HG02588 (cell line): ENCODE data around the gene GCC1.
A peak's percentile ranks its signal among the peaks of the same experiment; 100 is the strongest.

Experiments used
- ATAC-seq: cut with Tn5 transposase; IDR thresholded peaks from one replicate; pipeline ENCODE4 v1.9.1; 2021; ENCODE audit warnings: mild to moderate bottlenecking, moderate library complexity; ENCODE audit not compliant: unreplicated experiment

The GCC1 gene

GRCh38 chr7:127585044-127585953 is at the start of gene GCC1:
GCC1 (minus strand) TSS chr7:127585596; CDS start chr7:127585182, 414 bp downstream.
- ATAC-seq = peak; percentile 74

DNA sequence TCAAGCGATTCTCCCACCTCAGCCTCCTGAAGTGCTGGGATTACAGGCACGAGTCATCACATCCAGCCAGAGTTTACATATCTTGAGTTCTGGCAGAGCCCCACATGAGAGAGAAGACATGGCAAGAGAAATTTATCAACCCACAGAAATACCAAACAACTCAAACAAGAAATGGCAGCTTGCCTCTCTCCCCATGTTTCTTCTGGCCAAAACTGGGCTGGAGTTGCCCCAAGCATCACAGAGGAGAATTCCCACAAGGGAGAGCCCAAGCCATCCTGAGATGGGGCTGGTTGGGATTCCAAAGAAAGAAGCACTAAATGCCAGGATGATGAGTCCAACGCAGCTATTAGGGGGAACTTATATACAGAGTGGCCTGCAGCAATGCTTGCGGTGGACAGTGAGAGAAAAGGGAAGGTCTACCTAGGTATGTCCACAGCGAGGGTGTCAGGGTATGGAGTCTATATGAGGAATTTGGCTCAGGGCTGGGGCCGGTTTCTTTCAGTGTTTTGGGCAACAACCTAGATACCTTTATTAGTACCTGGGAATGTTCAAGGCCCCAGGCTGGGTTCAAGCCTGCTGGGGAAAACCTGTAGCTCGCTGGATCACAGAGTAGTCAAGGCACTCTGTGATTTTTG is 47.0 kb upstream of the GCC1 start:
- no peak for ATAC-seq

DNA sequence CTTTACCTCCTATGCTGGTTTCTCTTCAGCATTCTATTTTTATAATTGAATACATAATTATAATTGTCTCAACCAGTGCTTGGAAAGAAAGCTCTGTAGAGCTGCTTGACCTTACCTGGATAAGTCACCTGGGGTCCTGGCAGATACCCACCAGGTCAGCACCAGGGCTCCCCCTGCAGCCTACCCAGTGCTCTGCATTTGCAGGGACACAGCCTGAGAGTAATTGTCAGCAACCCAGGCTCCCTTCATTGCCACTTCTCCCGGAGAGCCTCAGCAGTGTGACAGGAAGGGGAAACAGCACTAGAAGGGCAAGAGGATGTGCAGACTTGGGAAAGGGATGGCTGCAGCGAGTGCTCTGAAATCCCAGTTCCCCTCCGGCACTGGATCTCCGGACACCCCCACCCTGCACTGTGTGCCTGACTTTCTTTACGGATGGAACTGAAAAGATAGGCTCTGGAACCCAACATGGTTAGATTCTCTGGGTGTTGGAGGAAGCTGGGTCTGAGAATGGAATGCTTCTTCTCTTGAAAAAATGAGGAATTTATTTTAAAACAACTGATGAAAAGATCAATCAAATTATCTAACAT is 44.0 kb upstream of the GCC1 start:
- peak; percentile 51 for ATAC-seq

- ATAC-seq = no peak
Observed at GRCh38 chr7:127628445-127628844, 43.0 kb upstream of the GCC1 start.

DNA sequence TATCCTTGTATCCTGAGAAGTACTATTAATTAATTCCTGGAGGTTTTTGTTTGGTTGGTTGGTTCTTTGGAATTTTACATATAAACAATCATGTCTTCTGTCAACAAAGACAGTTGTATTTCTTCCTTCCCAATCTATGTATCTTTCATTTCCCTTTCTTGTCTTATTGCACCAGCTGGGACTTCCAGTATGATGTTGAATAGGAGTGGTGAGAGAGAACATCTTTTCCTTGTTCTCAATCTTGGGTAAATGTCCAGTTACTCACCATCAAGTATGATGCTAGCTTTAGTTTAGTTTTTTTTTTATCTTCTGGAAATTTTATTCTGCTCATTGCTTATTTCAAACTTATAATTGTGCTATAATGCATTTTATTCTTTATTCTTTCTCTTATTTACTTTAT is 39.9 kb upstream of the GCC1 start:
- ATAC-seq = no peak

DNA sequence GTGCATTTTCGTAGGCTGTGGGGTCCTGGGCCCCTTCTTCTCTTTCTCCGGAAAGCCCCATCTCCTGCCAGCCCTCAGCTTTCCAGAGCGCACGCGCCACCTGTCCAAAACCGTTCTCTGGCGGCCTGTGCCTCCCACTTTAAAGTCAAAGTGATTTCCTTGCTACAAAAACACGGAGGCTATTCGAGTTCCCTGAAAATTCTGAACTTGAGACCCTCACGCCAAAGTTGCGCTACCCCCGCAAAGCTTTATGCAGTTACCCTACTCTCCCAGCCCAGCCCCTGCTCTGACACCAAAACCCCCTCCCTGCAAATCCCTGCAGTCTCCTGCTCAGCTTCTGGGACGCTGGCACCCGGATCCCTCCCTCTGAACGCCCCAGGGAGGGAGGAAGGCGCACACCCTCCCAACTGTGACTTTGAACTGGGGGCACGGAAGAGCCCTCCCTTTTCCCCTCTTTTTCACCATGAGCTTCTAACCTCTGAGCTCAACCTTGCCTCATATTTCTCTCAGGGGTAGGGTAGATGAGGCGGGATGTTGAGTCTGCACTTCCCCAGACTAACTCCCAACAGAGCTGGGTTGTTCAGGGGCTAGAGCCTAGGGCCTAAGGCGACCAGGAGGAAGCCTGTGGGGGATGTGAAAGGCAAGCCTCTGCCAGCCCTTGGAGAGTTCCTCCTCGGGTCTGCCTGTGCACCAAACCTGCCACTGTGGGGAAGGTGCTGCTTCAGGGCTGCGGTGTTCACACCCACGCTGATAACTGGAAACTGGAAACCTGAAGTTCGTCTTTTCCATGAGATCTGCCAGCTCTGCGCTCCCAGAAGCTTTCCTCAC is 35.2 kb upstream of the GCC1 start:
- ATAC-seq = no peak

- ATAC-seq = no peak
Observed at GRCh38 chr7:127619681-127620405, 34.4 kb upstream of the GCC1 start.

DNA sequence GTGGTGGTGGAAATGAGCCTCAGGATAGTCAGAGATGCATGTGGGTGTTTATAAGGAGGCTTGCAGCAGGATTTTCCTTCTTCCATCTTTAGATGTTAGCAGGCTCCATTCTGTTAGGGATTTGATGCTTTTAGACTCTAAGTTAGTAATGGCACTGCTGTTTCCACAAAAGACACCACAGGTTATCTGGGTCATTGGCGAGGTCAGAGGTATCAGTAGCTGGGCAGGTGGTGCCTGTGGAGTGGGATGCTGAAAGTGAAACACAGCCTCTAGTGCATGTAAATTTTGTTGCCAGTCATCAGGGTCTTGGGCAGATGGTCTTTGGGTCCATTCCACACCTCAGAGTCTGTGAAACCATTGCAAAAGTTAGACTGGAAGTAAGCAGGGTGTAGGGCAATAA is 33.4 kb upstream of the GCC1 start:
- no peak for ATAC-seq

DNA sequence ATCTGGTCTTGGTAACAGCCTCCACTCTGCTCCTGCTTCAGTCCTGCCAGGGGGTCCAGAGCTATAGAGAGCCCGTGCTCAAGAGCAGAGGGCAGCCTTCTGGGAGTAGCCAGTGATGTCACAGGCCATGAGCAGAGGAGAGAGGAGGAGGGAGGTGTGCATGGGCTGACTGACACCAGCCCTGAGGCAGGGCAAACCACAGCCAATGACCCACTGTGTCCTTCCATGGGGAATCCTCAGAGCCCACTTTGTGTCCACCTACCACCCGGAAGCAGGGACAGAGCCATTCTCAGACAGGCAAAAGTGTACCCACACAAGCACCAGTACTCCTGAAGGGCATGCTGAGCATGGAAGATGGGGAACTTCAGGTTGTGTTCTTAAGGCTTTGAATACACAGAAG is 32.6 kb upstream of the GCC1 start, which contains the start of gene PAX4:
PAX4 (minus strand) TSS at position 101 of the 400 bp plus-strand sequence. CDS start 2,214 bp downstream, outside the sequence.
- ATAC-seq = no peak

GRCh38 chr7:127616724-127617123 is 31.3 kb upstream of the GCC1 start:
- no peak for ATAC-seq

- ATAC-seq = no peak
Observed at GRCh38 chr7:127612263-127612662, 26.9 kb upstream of the GCC1 start.

GRCh38 chr7:127609297-127609696 is 23.9 kb upstream of the GCC1 start:
- no peak for ATAC-seq

- ATAC-seq = no peak
Observed at GRCh38 chr7:127608446-127608845, 23.1 kb upstream of the GCC1 start.

- ATAC-seq = no peak
Observed at GRCh38 chr7:127600885-127601284, 15.5 kb upstream of the GCC1 start.

GRCh38 chr7:127598318-127598717 is 12.9 kb upstream of the GCC1 start:
- ATAC-seq = no peak

- ATAC-seq = no peak
Observed at GRCh38 chr7:127595737-127596136, 10.3 kb upstream of the GCC1 start.

GRCh38 chr7:127594490-127594889 is 9.1 kb upstream of the GCC1 start:
- ATAC-seq = peak; percentile 64

- no peak for ATAC-seq
Observed at GRCh38 chr7:127592550-127592949, 7.2 kb upstream of the GCC1 start.

DNA sequence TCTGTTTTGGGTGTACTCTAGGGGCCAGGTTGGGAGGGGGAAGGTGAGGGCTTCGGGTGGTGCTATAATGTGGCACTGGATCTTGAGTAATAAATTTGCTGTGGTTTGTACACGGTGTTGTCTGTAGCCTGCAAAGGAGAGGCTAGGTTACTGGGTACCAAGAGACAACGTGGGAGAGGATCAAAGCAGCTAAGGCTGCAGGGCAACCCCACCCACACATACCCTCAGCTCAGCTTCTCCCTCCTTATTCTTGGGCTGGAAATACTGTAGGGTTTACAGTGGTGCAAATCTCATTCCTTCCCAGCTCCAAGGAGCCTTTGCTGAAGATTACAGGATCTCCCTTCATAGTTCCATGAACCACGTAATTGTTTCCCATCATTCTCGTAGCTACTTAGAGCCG is 6.2 kb upstream of the GCC1 start:
- no peak for ATAC-seq

GRCh38 chr7:127591189-127591588 is 5.8 kb upstream of the GCC1 start:
- no peak for ATAC-seq
